Adipose tissue (tissue), 3 donors: ENCODE data around the gene ARSG. TPM values are rescaled to one million over a fixed set of nuclear protein-coding genes. Genes with fewer than 3 reads are reported as not detected.
A peak's percentile ranks its signal among the peaks of the same experiment; 100 is the strongest.

Experiments
- H3K27ac ChIP-seq: one replicate; pipeline ENCODE4 v1.5.1; 2013; ENCODE audit warnings: low read depth, low read length
- WGBS, 3 donors: extraction: QIAGEN DNeasy Blood & Tissue Kit; methylation state at CpG; one replicate each; pipeline ENCODE4 v1.1.7; 2013; 5-methylcytosine and 5-hydroxymethylcytosine counted together
- polyA plus RNA-seq, 3 donors: library from polyadenylated mRNA; stranded (reverse); fragments of 200-250 nt; gene quantifications; one replicate each; pipeline ENCODE4 v1.2.3, GENCODE V29; 2013
- donor health status: healthy with polysubstance abuse.
- donor health status: Bipolar disorder and iron deficiency.
- donor health status: healthy.

The ARSG gene
- polyA plus RNA-seq, 3 donors = 1.0 to 2.3 (median 1.3) TPM

GRCh38 chr17:68450391-68450790, 159.1 kb downstream of the ARSG start:
- no peak overlapping the region for H3K27ac ChIP-seq
- 64 to 82% (median 80%) methylated on average over 8 of the region's 8 CpGs for WGBS, 3 donors

- 89 to 94% (median 91%) methylated on average over 14 of the region's 14 CpGs for WGBS, 3 donors
- no peak overlapping the region for H3K27ac ChIP-seq
Observed at GRCh38 chr17:68450801-68451200, 159.5 kb downstream of the ARSG start.

GRCh38 chr17:68451670-68452354, 160.5 kb downstream of the ARSG start:
- 64 to 71% (median 70%) methylated on average over 5 of the region's 5 CpGs for WGBS, 3 donors

GRCh38 chr17:68452724-68453290, 161.5 kb downstream of the ARSG start:
- 55 to 76% (median 72%) methylated on average over 6 of the region's 6 CpGs for WGBS, 3 donors
- H3K27ac ChIP-seq = no peak overlapping the region

More at GRCh38 chr17:68451670-68452354, 160.5 kb downstream of the ARSG start:
- H3K27ac ChIP-seq = no peak overlapping the region

GRCh38 chr17:68453991-68454665, 162.8 kb downstream of the ARSG start:
- H3K27ac ChIP-seq = no peak overlapping the region
- 77 to 88% (median 87%) methylated on average over 5 of the region's 5 CpGs for WGBS, 3 donors

- WGBS, 3 donors = 18 to 29% (median 22%) methylated on average over 4 of the region's 4 CpGs
- no peak overlapping the region for H3K27ac ChIP-seq
Observed at GRCh38 chr17:68455901-68456338, 164.6 kb downstream of the ARSG start.

- 9 to 17% (median 14%) methylated on average over 23 of the region's 23 CpGs for WGBS, 3 donors
- peak overlapping the region; percentile 29 for H3K27ac ChIP-seq
Observed at GRCh38 chr17:68456339-68457167, 165.3 kb downstream of the ARSG start.

GRCh38 chr17:68457168-68457538, 165.9 kb downstream of the ARSG start, which contains the start of gene WIPI1:
Gene WIPI1 (minus strand): TSS chr17:68457496. CDS start chr17:68457421, 75 bp downstream.
- H3K27ac ChIP-seq = peak within 1 kb of the TSS; percentile 29
- WGBS, 3 donors = 1% methylated on average over 25 to 35 of the region's 39 CpGs

GRCh38 chr17:68457539-68458259, 166.4 kb downstream of the ARSG start:
- WGBS, 3 donors = 0 to 1% (median 0%) methylated on average over 37 to 48 of the region's 54 CpGs
- no peak overlapping the region for H3K27ac ChIP-seq

GRCh38 chr17:68458260-68459036, 167.2 kb downstream of the ARSG start:
- H3K27ac ChIP-seq = no peak overlapping the region
- WGBS, 3 donors = 28 to 56% (median 53%) methylated on average over 12 of the region's 12 CpGs

- no peak overlapping the region for H3K27ac ChIP-seq
- WGBS, 3 donors = 60 to 70% (median 66%) methylated on average over 1 of the region's 1 CpG
Observed at GRCh38 chr17:68459037-68459639, 167.8 kb downstream of the ARSG start.

- H3K27ac ChIP-seq = no peak overlapping the region
- 68 to 78% (median 71%) methylated on average over 2 of the region's 2 CpGs for WGBS, 3 donors
Observed at GRCh38 chr17:68460146-68460545, 168.9 kb downstream of the ARSG start.

- no peak overlapping the region for H3K27ac ChIP-seq
Observed at GRCh38 chr17:68460715-68461114, 169.4 kb downstream of the ARSG start.

- WGBS, 3 donors = 81 to 83% (median 83%) methylated on average over 1 of the region's 1 CpG
- H3K27ac ChIP-seq = no peak overlapping the region
Observed at GRCh38 chr17:68461122-68461539, 169.8 kb downstream of the ARSG start.

- WGBS, 3 donors = 28 to 37% (median 35%) methylated on average over 5 of the region's 5 CpGs
- no peak overlapping the region for H3K27ac ChIP-seq
Observed at GRCh38 chr17:68461589-68461988, 170.3 kb downstream of the ARSG start.

- 48 to 50% (median 48%) methylated on average over 15 of the region's 15 CpGs for WGBS, 3 donors
- H3K27ac ChIP-seq = no peak overlapping the region
Observed at GRCh38 chr17:68462381-68463210, 171.3 kb downstream of the ARSG start.
